ENCODE data around the gene EXOC6.

EXOC6 gene

DNA sequence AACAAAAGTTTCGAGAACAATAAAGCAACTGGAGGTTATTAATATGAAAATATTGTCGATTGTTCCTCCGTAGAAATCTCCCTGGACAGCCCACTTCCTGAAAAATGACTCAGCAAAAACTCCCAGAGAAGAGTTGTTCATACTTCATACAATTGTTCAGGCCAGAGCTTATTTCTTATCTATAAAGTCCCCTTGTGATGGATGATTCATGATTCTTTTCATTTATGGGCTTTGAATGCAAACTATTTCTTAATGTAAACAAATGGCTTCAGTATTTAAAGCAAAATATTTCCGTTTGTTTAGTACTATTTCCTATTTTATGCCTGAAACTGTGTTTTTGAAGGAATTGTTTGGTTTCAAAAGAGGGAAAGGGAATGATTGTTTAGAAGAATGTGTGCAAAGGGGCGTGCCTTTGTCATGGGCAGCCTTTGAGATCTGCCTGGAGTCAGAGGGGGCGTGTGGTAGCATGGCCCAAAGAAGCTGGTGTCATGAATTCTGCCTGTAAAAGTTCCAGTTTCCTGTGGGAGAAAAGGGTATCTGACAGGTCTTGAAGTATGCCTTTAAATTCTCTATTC lies 26.2 kb upstream of the EXOC6 start:
- peak overlapping the region; percentile 78 for H3K27ac ChIP-seq (ENCODE audit: low read depth, low read length, severe bottlenecking)
- H3K4me3 ChIP-seq (ENCODE audit: extremely low read depth, insufficient read depth, low read length, poor library complexity, severe bottlenecking), result no peak overlapping the region
- H3K36me3 ChIP-seq (ENCODE audit: control insufficient read depth, insufficient read depth, low read length), result no peaks in the 10 kb centered on the region
- H3K4me1 ChIP-seq (ENCODE audit: control insufficient read depth, insufficient read depth, low read length, poor library complexity, severe bottlenecking), result peaks cover 5% of the 10 kb centered on the region
- 79 to 83% methylated on average over 2 to 3 of the region's 6 CpGs for WGBS, 2 experiments (ENCODE audit: insufficient coverage in 2 of 2)
- H3K9me3 ChIP-seq (ENCODE audit: control insufficient read depth, low read length), result no peaks in the 10 kb centered on the region

DNA sequence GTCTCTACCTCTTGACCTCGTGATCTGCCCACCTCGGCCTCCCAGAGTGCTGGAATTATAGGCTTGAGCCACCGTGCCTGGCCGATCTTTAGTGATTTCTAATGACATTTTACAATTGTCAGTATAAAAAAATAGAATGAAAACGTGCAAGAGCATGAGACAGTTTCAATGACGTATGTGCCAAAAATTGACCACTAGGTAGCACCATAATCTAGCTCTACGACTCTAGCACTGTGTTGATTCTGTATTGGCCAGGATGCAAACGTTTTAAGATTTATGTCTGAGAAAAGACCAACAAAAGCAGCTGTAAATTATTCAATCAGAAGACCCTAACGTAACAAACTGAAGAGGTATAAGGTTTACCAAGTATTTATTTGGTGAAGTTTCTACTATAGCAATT lies 25.4 kb upstream of the EXOC6 start:
- WGBS, 2 experiments (ENCODE audit: insufficient coverage in 2 of 2), result 92 to 93% methylated on average over 8 of the region's 9 CpGs

DNA sequence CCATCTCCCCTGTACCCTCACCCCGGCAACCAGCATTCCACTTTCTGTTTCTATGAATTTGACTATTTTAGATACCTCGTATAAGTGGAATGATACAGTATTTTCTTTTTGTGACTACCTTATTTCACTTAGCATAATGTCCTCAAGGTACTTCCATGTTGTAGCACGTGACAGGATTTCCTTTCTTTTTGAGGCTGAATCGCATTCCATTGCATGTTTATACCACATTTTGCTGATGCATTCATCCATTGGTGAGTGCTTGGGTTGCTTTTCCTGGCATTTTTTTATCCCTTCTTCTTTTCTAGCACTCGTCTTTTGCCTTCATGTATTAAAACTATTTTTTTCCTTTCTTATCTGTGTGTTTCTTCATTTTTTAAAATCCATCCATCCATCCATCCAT lies 22.3 kb upstream of the EXOC6 start:
- Histone ChIP-seq H3K36me3 (ENCODE audit: control insufficient read depth, insufficient read depth, low read length) (no peaks in the 10 kb centered on the region), H3K4me1 (ENCODE audit: control insufficient read depth, insufficient read depth, low read length, poor library complexity, severe bottlenecking) (peaks cover 5% of the 10 kb centered on the region), H3K9me3 (ENCODE audit: control insufficient read depth, low read length) (no peaks in the 10 kb centered on the region), H3K4me3 (ENCODE audit: extremely low read depth, insufficient read depth, low read length, poor library complexity, severe bottlenecking) (no peak overlapping the region), H3K27ac (ENCODE audit: low read depth, low read length, severe bottlenecking) (no peak overlapping the region)
- 78 to 86% methylated on average over 1 to 3 of the region's 5 CpGs for WGBS, 2 experiments (ENCODE audit: insufficient coverage in 2 of 2)

More for the DNA sequence above, 25.4 kb upstream of the EXOC6 start:
- Histone ChIP-seq H3K36me3 (ENCODE audit: control insufficient read depth, insufficient read depth, low read length) (no peaks in the 10 kb centered on the region), H3K9me3 (ENCODE audit: control insufficient read depth, low read length) (no peaks in the 10 kb centered on the region), H3K27ac (ENCODE audit: low read depth, low read length, severe bottlenecking) (no peak overlapping the region), H3K4me3 (ENCODE audit: extremely low read depth, insufficient read depth, low read length, poor library complexity, severe bottlenecking) (no peak overlapping the region), H3K4me1 (ENCODE audit: control insufficient read depth, insufficient read depth, low read length, poor library complexity, severe bottlenecking) (peaks cover 5% of the 10 kb centered on the region)

DNA sequence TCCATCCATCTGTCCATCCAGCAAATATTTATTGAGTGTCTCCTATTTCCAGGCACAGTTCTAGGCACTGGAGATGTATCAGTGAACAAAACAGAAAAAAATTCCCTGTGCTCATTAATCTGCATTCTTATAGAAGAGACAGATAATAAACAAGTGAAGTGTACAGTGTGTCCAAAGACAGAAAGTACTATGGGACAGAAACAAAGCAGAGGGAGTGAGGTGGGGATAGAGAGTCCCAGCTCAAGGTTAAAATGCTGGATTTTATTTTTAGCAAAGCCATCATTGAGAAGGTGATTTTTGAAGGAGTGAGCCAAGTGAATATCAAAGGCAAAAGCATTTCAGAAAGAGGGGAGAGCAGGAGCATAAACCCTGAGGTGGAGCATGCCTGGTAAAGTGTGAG lies 21.8 kb upstream of the EXOC6 start:
- Histone ChIP-seq H3K4me1 (ENCODE audit: control insufficient read depth, insufficient read depth, low read length, poor library complexity, severe bottlenecking) (peaks cover 5% of the 10 kb centered on the region), H3K9me3 (ENCODE audit: control insufficient read depth, low read length) (no peaks in the 10 kb centered on the region), H3K36me3 (ENCODE audit: control insufficient read depth, insufficient read depth, low read length) (no peaks in the 10 kb centered on the region), H3K4me3 (ENCODE audit: extremely low read depth, insufficient read depth, low read length, poor library complexity, severe bottlenecking) (no peak overlapping the region), H3K27ac (ENCODE audit: low read depth, low read length, severe bottlenecking) (no peak overlapping the region)

DNA sequence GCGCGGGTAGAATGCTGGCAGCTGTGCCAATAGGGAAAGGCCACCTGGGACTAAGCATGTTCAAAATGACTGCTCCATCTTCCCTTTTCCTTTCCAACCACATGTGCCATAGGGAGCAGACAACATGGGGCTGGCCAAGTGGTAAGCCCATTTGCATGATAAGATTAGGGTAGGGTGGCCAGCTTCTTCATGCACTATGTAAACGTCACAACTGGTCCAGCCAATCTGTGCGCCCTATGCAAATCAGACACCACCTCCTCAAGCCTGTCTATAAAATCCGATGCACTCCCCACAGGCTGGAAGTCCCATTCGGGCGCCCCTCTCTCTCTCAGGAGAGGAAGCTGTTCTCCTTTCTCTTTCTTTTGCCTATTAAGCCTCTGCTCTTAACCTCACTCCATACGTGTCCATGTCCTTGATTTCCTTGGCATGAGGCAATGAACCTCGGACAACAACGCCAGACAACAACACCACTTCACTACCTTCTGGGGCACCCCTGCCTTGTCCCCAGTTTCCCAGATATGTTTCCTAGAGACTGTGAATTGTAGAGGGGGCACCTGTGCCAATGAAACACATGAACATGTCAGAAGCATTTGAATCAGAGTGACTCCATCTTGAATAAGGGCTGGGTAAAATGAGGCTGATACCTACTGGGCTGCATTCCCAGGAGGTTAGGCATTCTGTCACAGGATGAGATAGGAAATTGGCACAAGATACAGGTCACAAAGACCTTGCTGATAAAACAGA lies 19.1 kb upstream of the EXOC6 start:
- Histone ChIP-seq H3K27ac (ENCODE audit: low read depth, low read length, severe bottlenecking) (no peak overlapping the region), H3K4me3 (ENCODE audit: extremely low read depth, insufficient read depth, low read length, poor library complexity, severe bottlenecking) (no peak overlapping the region), H3K9me3 (ENCODE audit: control insufficient read depth, low read length) (no peaks in the 10 kb centered on the region), H3K4me1 (ENCODE audit: control insufficient read depth, insufficient read depth, low read length, poor library complexity, severe bottlenecking) (peaks cover 1% of the 10 kb centered on the region), H3K36me3 (ENCODE audit: control insufficient read depth, insufficient read depth, low read length) (no peaks in the 10 kb centered on the region)
- WGBS, 2 experiments (ENCODE audit: insufficient coverage in 2 of 2), result 83 to 89% methylated on average over 8 of the region's 10 CpGs

DNA sequence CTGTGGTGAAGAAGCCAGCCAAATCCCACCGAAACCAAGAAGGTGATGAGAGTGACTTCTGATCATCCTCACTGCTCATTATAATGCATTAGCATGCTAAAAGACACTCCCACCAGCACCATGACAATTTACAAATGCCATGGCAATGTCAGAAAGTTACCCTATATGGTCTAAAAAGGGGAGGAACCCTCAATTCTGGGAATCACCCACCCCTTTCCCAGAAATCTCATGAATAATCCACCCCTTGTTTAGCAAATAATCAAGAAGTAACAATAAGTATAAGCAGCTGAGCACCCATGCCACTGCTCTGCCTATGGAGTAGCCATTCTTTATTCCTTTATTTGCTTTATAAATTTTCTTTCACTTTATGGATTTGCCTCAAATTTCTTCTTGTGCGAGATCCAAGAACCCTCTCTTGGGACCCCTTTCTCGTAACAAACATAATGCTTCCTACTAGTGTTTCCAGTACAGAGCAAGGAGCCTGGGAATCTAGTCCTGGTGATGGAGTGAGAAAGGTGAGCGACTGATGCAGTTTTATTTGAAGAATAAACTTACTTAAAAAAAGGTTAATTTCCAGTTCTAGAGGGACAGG lies 18.4 kb upstream of the EXOC6 start:
- WGBS, 2 experiments (ENCODE audit: insufficient coverage in 2 of 2), result 100% methylated on average over 1 of the region's 4 CpGs
- Histone ChIP-seq H3K4me3 (ENCODE audit: extremely low read depth, insufficient read depth, low read length, poor library complexity, severe bottlenecking) (no peak overlapping the region), H3K27ac (ENCODE audit: low read depth, low read length, severe bottlenecking) (no peak overlapping the region), H3K9me3 (ENCODE audit: control insufficient read depth, low read length) (no peaks in the 10 kb centered on the region), H3K4me1 (ENCODE audit: control insufficient read depth, insufficient read depth, low read length, poor library complexity, severe bottlenecking) (peaks cover 3% of the 10 kb centered on the region), H3K36me3 (ENCODE audit: control insufficient read depth, insufficient read depth, low read length) (no peaks in the 10 kb centered on the region)

DNA sequence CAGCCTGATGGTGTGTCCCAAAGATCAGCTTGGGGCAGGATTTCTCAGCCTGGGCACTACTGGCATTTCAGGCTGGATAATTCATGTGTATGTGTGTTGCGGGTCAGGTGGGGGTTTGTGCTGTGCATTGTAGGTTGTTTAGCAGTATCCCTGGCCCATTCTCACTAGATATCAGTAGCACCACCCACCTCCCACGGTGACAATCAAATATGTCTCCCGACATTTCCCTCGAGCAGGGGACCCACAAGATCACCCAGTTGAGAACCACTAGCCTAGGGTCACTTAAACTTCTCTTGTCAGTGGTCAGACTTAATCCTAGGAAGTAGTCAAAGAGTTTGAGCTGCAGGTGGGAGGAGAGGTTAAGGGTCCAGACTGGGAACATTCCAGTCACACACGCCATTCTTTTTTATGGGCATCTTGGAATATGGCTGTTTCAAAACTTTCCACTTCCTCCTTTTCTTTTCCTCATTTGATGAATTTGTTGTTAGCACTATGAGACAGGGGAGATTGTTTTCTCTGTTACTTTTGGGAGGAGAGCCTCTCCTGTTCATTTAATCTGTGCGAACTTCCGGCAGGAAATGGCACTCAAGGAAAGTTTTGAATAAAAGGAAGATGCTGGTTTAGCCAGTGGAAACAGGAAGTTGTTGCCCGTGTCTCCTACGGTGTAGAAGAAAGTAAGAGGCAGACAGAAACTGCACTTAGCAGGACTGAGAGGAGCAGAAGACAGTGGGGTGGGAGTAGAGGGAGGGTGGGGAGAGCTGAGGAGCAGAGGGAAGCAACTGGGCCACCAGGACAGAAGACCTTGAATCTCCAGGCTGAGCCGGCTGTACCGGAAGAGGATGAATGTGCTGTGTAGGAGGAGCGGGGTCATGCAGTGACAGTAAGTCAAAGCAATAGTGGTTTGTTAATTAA lies 17.6 kb upstream of the EXOC6 start:
- Histone ChIP-seq H3K4me3 (ENCODE audit: extremely low read depth, insufficient read depth, low read length, poor library complexity, severe bottlenecking) (no peak overlapping the region), H3K9me3 (ENCODE audit: control insufficient read depth, low read length) (no peaks in the 10 kb centered on the region), H3K4me1 (ENCODE audit: control insufficient read depth, insufficient read depth, low read length, poor library complexity, severe bottlenecking) (peaks cover 3% of the 10 kb centered on the region), H3K27ac (ENCODE audit: low read depth, low read length, severe bottlenecking) (no peak overlapping the region), H3K36me3 (ENCODE audit: control insufficient read depth, insufficient read depth, low read length) (no peaks in the 10 kb centered on the region)
- 81 to 90% methylated on average over 6 to 7 of the region's 12 CpGs for WGBS, 2 experiments (ENCODE audit: insufficient coverage in 2 of 2)

DNA sequence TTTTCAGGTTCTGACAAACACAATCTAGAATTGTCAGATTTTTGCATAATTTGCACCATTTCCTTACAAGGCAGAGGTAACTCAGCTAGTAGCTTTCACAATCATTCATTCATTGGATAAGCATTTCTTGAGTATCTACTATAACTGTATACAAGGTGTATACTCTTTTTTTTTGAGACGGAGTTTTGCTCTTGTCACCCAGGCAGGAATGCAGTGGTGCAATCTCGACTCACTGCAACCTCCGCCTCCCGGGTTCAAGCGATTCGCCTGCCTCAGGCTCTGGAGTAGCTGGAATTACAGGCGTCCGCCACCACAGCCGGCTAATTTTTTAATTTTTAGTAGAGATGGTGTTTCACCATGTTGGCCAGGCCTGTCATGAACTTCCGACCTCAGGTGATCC lies 16.2 kb upstream of the EXOC6 start:
- H3K9me3 ChIP-seq (ENCODE audit: control insufficient read depth, low read length), result no peaks in the 10 kb centered on the region
- WGBS, 2 experiments (ENCODE audit: insufficient coverage in 2 of 2), result 90 to 97% methylated on average over 5 to 7 of the region's 10 CpGs
- H3K4me1 ChIP-seq (ENCODE audit: control insufficient read depth, insufficient read depth, low read length, poor library complexity, severe bottlenecking), result peaks cover 3% of the 10 kb centered on the region
- H3K4me3 ChIP-seq (ENCODE audit: extremely low read depth, insufficient read depth, low read length, poor library complexity, severe bottlenecking), result no peak overlapping the region
- H3K27ac ChIP-seq (ENCODE audit: low read depth, low read length, severe bottlenecking), result no peak overlapping the region
- H3K36me3 ChIP-seq (ENCODE audit: control insufficient read depth, insufficient read depth, low read length), result no peaks in the 10 kb centered on the region

DNA sequence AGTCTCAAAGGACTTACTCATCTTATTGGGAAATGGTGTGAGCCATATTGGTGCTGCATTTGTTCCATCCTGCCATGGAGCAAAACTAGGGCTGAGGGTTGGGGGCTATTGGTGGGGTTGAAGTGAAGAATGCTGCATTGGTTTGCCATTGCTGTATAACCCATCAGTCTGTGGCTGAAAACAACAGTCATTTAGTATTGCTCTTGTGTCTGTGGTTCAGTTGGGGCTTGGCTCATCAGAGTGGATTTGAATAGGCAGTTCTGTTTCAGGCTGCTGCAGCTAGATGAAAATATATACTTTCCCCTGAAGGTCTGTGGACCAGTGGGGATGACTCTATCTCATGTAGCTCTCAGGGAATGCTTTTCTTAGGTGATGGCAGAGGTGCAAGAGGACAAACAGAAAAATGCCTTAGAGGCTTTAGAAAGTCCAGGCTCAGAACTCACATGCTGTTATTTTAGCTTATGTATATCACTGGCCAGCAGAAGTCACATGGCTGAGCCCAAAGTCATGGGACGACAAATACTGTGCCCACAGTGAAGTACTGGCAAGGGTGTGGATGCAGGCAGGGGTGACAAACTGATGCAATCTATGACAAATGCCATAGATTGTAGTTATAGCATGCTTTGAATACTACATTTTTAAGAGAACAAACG lies 15.2 kb upstream of the EXOC6 start:
- WGBS, 2 experiments (ENCODE audit: insufficient coverage in 2 of 2), result 80 to 90% methylated on average over 1 of the region's 2 CpGs

DNA sequence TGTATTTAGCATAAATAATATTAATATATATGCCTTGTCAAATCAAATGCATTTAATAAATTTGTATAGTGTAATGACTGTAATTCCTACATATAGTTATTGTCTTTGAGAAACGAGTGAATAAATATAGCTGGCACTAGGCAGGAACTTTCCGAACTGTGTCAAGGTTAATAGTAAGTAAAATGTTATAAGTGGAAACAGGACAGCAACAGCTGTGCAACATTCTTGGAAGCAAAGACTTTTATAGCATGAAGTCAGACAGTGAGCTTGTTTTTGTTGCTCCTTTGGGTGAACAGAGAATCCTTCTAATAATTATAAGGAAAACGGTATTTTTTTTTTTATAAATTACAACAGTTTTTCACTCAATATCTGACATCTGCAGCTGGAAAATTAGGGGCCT lies 14.0 kb upstream of the EXOC6 start:
- Histone ChIP-seq H3K27ac (ENCODE audit: low read depth, low read length, severe bottlenecking) (no peak overlapping the region), H3K4me1 (ENCODE audit: control insufficient read depth, insufficient read depth, low read length, poor library complexity, severe bottlenecking) (peaks cover 3% of the 10 kb centered on the region), H3K36me3 (ENCODE audit: control insufficient read depth, insufficient read depth, low read length) (no peaks in the 10 kb centered on the region), H3K4me3 (ENCODE audit: extremely low read depth, insufficient read depth, low read length, poor library complexity, severe bottlenecking) (no peak overlapping the region), H3K9me3 (ENCODE audit: control insufficient read depth, low read length) (no peaks in the 10 kb centered on the region)
- WGBS, 2 experiments (ENCODE audit: insufficient coverage in 2 of 2), result 88 to 100% methylated on average over 1 of the region's 3 CpGs

More for the DNA sequence above, 15.2 kb upstream of the EXOC6 start:
- no peaks in the 10 kb centered on the region for H3K36me3 ChIP-seq (ENCODE audit: control insufficient read depth, insufficient read depth, low read length)
- H3K4me3 ChIP-seq (ENCODE audit: extremely low read depth, insufficient read depth, low read length, poor library complexity, severe bottlenecking), result no peak overlapping the region
- H3K4me1 ChIP-seq (ENCODE audit: control insufficient read depth, insufficient read depth, low read length, poor library complexity, severe bottlenecking), result peaks cover 3% of the 10 kb centered on the region
- H3K27ac ChIP-seq (ENCODE audit: low read depth, low read length, severe bottlenecking), result no peak overlapping the region
- no peaks in the 10 kb centered on the region for H3K9me3 ChIP-seq (ENCODE audit: control insufficient read depth, low read length)

All from mesodermal cell (in vitro differentiated cells).